ENCODE results near the gene AKAP6. TPM values are rescaled to one million over a fixed set of nuclear protein-coding genes. Genes with fewer than 3 reads are reported as not detected.

The AKAP6 gene
- total and polyA plus RNA-seq, 2 experiments from 2014 or later, result 0.38 to 0.42 TPM

- H3K9me2 ChIP-seq (ENCODE audit: insufficient read depth), result peaks cover 10% of the 10 kb centered on the region; the same call in 1 of the 2 replicates
- TF ChIP-seq ZNF462 (CRISPR knock-in tag; IDR thresholded peaks at IDR 0.05), result no peak
- no peak for TF ChIP-seq CTCF (conservative IDR thresholded peaks at IDR 0.05; ENCODE audit: low read depth in 2 of 2)
- no peak for TF ChIP-seq EZH2phosphoT487 (IDR thresholded peaks at IDR 0.05; ENCODE audit: unreplicated experiment)
- TF ChIP-seq CREB1 (CRISPR knock-in tag; IDR thresholded peaks at IDR 0.05; ENCODE audit: low read depth), result no peak
- TF ChIP-seq JUNB (IDR thresholded peaks at IDR 0.05; ENCODE audit: unreplicated experiment), result no peak
- TF ChIP-seq ZNF331 (CRISPR knock-in tag; IDR thresholded peaks at IDR 0.05; ENCODE audit: low read depth), result no peak
- TF ChIP-seq STAT1 (IDR thresholded peaks at IDR 0.05; ENCODE audit: unreplicated experiment), result no peak
- TF ChIP-seq REST (IDR thresholded peaks at IDR 0.05; ENCODE audit: unreplicated experiment), result no peak
- TF ChIP-seq NANOG (IDR thresholded peaks at IDR 0.05; ENCODE audit: borderline replicate concordance), result no peak
- TF ChIP-seq ZNF114 (CRISPR knock-in tag; IDR thresholded peaks at IDR 0.05), result no peak
- no peak for TF ChIP-seq EZH2 (IDR thresholded peaks at IDR 0.05; ENCODE audit: low read depth, unreplicated experiment)
- no peak for TF ChIP-seq ETS1 (IDR thresholded peaks at IDR 0.05)
- TF ChIP-seq POLR2AphosphoS5 (IDR thresholded peaks at IDR 0.05; ENCODE audit: low read depth), result no peak
- H3K36me3 ChIP-seq (ENCODE audit: insufficient read depth), result no peaks in the 10 kb centered on the region
- no peaks in the 10 kb centered on the region for H3F3A ChIP-seq (replicated peaks; ENCODE audit: low read depth)
- H3K4me1 Mint-ChIP-seq, result peaks cover 13% of the 10 kb centered on the region
- H3K36me3 Mint-ChIP-seq (ENCODE audit: low read depth), result no peaks in the 10 kb centered on the region
- H2AFZ ChIP-seq, result no peak overlapping the region
- H3K27me3 Mint-ChIP-seq (ENCODE audit: insufficient read depth, low read depth, poor library complexity), result no peaks in the 10 kb centered on the region
- DNase-seq (ENCODE audit: low spot score) (no peak), ATAC-seq (no peak)
- H3K79me2 ChIP-seq (replicated peaks; ENCODE audit: insufficient read depth), result no peaks in the 10 kb centered on the region
- no peak overlapping the region for H3K4me3 Mint-ChIP-seq
- H3K4me2 ChIP-seq, result no peak overlapping the region
- no peak overlapping the region for H3K27ac Mint-ChIP-seq
- H3K4me1 ChIP-seq (ENCODE audit: insufficient read depth), result no peaks in the 10 kb centered on the region; the same call in 1 of the 2 replicates
- H3K9me3 Mint-ChIP-seq, result no peaks in the 10 kb centered on the region
- no peaks in the 10 kb centered on the region for H4K20me1 ChIP-seq (replicated peaks; ENCODE audit: insufficient read depth)
- H3K4me3 ChIP-seq, result no peak overlapping the region
- H3K27me3 ChIP-seq (ENCODE audit: insufficient read depth), result no peaks in the 10 kb centered on the region
- no peak overlapping the region for H3K27ac ChIP-seq (ENCODE audit: low read depth)
Measured at GRCh38 chr14:32432813-32433538, 103.9 kb downstream of the AKAP6 start.

Measured in GM23338 (cell line).